HEK293 (cell line): ENCODE measurements around the gene TMPRSS7.
A peak's percentile ranks its signal among the peaks of the same experiment; 100 is the strongest.

Experiments
- CTCF ChIA-PET: fragments of 350-600 bp; formaldehyde crosslinking; extraction: SDS; loops from one replicate; lab custom pipeline; 2021; ENCODE audit warnings: antibody characterized with exemption; lab: Yijun Ruan, JAX
- POLR2A ChIA-PET: fragments of 300-600 bp; formaldehyde crosslinking; extraction: SDS; loops from one replicate; lab custom pipeline; 2020; ENCODE audit warnings: antibody characterized with exemption, inconsistent platforms; lab: Yijun Ruan, JAX
- H3K27ac ChIP-seq: fragments of 200-500 bp; sonication (Bioruptor generic); 2 replicates; pipeline ENCODE4 v1.5.1; 2014; ENCODE audit warnings: low read depth, low read length, control low read depth, inconsistent platforms; ENCODE audit errors: extremely low read depth
- H3K36me3 ChIP-seq, 2 experiments: fragments of 200-500 bp in 1 of 2; sonication (Bioruptor generic) in 1 of 2; 1 replicate in 1 of 2; 2 replicates in 1 of 2; pipeline ENCODE4 v1.5.1; 2014 to 2017; ENCODE audit warnings: inconsistent platforms in 2 of 2, low read length in 2 of 2; ENCODE audit not compliant: control insufficient read depth in 2 of 2, insufficient read depth in 1 of 2
- H3K4me1 ChIP-seq: fragments of 200-500 bp; sonication (Bioruptor generic); 2 replicates; pipeline ENCODE4 v1.5.1; 2014; ENCODE audit warnings: mild to moderate bottlenecking, low read length, inconsistent platforms; ENCODE audit not compliant: control insufficient read depth, insufficient read depth
- H3K4me3 ChIP-seq: 2 replicates; pipeline ENCODE4 v1.5.1; 2011; ENCODE audit warnings: low read depth, mild to moderate bottlenecking, control low read depth, low read length, moderate library complexity
- H3K9me3 ChIP-seq: fragments of 200-500 bp; sonication (Bioruptor generic); 2 replicates; pipeline ENCODE4 v1.5.1; 2014; ENCODE audit warnings: low read depth, low read length, inconsistent platforms; ENCODE audit not compliant: control insufficient read depth, insufficient read depth
- CTCF ChIP-seq: fragments of 450-650 bp; formaldehyde crosslinking; IDR thresholded peaks from 2 replicates; pipeline ENCODE4 v1.5.1; 2016; ENCODE audit warnings: missing biosample characterization, missing genetic modification characterization
- GLIS2 ChIP-seq: fragments of 450-650 bp; formaldehyde crosslinking; IDR thresholded peaks from 2 replicates; pipeline ENCODE4 v1.5.1; 2016; ENCODE audit warnings: missing biosample characterization, missing genetic modification characterization
- KLF10 ChIP-seq: fragments of 450-650 bp; IDR thresholded peaks from 2 replicates; pipeline ENCODE4 v1.5.1; 2018; ENCODE audit warnings: missing biosample characterization, mild to moderate bottlenecking, missing genetic modification characterization
- KLF9 ChIP-seq: fragments of 450-650 bp; formaldehyde crosslinking; IDR thresholded peaks from 2 replicates; pipeline ENCODE4 v1.5.1; 2016; ENCODE audit warnings: missing biosample characterization, missing genetic modification characterization, low read depth
- MEIS1 ChIP-seq: sonication (generic); formaldehyde crosslinking; IDR thresholded peaks from 2 replicates; pipeline ENCODE4 v1.8.1; 2022; ENCODE audit warnings: missing genetic modification reagents, mild to moderate bottlenecking, borderline replicate concordance
- OSR2 ChIP-seq: fragments of 450-650 bp; formaldehyde crosslinking; IDR thresholded peaks from 2 replicates; pipeline ENCODE4 v1.5.1; 2016; ENCODE audit warnings: missing biosample characterization, missing genetic modification characterization
- PRDM4 ChIP-seq: fragments of 450-650 bp; formaldehyde crosslinking; IDR thresholded peaks from 2 replicates; pipeline ENCODE4 v1.5.1; 2017; ENCODE audit warnings: missing biosample characterization, missing genetic modification characterization
- SCRT2 ChIP-seq: fragments of 450-650 bp; formaldehyde crosslinking; IDR thresholded peaks from 2 replicates; pipeline ENCODE4 v1.5.1; 2016; ENCODE audit warnings: missing biosample characterization, missing genetic modification characterization
- ZBTB26 ChIP-seq: fragments of 450-650 bp; formaldehyde crosslinking; optimal IDR thresholded peaks from 2 replicates; pipeline ENCODE3; 2016; ENCODE audit warnings: missing biosample characterization, mild to moderate bottlenecking, missing genetic modification characterization
- ZNF10 ChIP-seq: fragments of 450-650 bp; formaldehyde crosslinking; IDR thresholded peaks from 2 replicates; pipeline ENCODE4 v1.5.1; 2017; ENCODE audit warnings: missing biosample characterization, missing genetic modification characterization
- ZNF175 ChIP-seq: fragments of 450-650 bp; formaldehyde crosslinking; IDR thresholded peaks from 2 replicates; pipeline ENCODE4 v1.5.1; 2016; ENCODE audit warnings: missing biosample characterization, missing genetic modification characterization
- ZNF221 ChIP-seq: fragments of 450-650 bp; formaldehyde crosslinking; IDR thresholded peaks from 2 replicates; pipeline ENCODE4 v1.5.1; 2017; ENCODE audit warnings: missing biosample characterization, missing genetic modification characterization, borderline replicate concordance
- ZNF274 ChIP-seq, 2 experiments: fragments of 200-500 bp in 1 of 2; fragments of 450-650 bp in 1 of 2; sonication (Bioruptor generic) in 1 of 2; formaldehyde crosslinking in 1 of 2; IDR thresholded peaks; 2 replicates each; pipeline versions ENCODE4 v1.5.1 to v1.6.1; 2014 to 2016; ENCODE audit warnings: borderline replicate concordance in 1 of 2, inconsistent platforms in 1 of 2, low read length in 1 of 2, missing biosample characterization in 1 of 2, missing genetic modification characterization in 1 of 2
- ZNF37A ChIP-seq: fragments of 450-650 bp; IDR thresholded peaks from 2 replicates; pipeline ENCODE4 v1.5.1; 2018; ENCODE audit warnings: missing biosample characterization, missing genetic modification characterization
- ZNF621 ChIP-seq: fragments of 450-650 bp; formaldehyde crosslinking; IDR thresholded peaks from 2 replicates; pipeline ENCODE4 v1.5.1; 2017; ENCODE audit warnings: missing biosample characterization, missing genetic modification characterization
- ZNF654 ChIP-seq: fragments of 450-650 bp; formaldehyde crosslinking; IDR thresholded peaks from 2 replicates; pipeline ENCODE4 v1.5.1; 2016; ENCODE audit warnings: low read depth, missing biosample characterization, missing genetic modification characterization
- ZNF658 ChIP-seq: fragments of 450-650 bp; formaldehyde crosslinking; IDR thresholded peaks from 2 replicates; pipeline ENCODE4; 2016; ENCODE audit warnings: missing biosample characterization, missing genetic modification characterization
- ZNF664 ChIP-seq: fragments of 450-650 bp; formaldehyde crosslinking; IDR thresholded peaks from 2 replicates; pipeline ENCODE4 v1.5.1; 2016; ENCODE audit warnings: missing biosample characterization, missing genetic modification characterization
- ZNF768 ChIP-seq: fragments of 450-650 bp; formaldehyde crosslinking; IDR thresholded peaks from 2 replicates; pipeline ENCODE4 v1.5.1; 2018; ENCODE audit warnings: missing biosample characterization, mild to moderate bottlenecking, missing genetic modification characterization
- ZNF776 ChIP-seq: fragments of 450-650 bp; formaldehyde crosslinking; IDR thresholded peaks from 2 replicates; pipeline ENCODE4 v1.5.0; 2017; ENCODE audit warnings: missing biosample characterization, missing genetic modification characterization, borderline replicate concordance
- ZNF785 ChIP-seq: fragments of 450-650 bp; formaldehyde crosslinking; IDR thresholded peaks from 2 replicates; pipeline ENCODE4 v1.5.1; 2016; ENCODE audit warnings: missing biosample characterization, missing genetic modification characterization
- ZSCAN30 ChIP-seq: fragments of 450-650 bp; IDR thresholded peaks from 2 replicates; pipeline ENCODE4 v1.5.1; 2018; ENCODE audit warnings: missing biosample characterization, mild to moderate bottlenecking, missing genetic modification characterization, moderate library complexity

The TMPRSS7 gene

GRCh38 chr3:112111785-112112402, 77.4 kb downstream of the TMPRSS7 start:
- TF ChIP-seq ZNF175 (tag by site-specific recombination), result no peak
- TF ChIP-seq ZNF10 (tag by site-specific recombination), result peak; percentile 9; the same call in 1 of the 2 replicates
- no peak for TF ChIP-seq ZNF785 (tag by site-specific recombination)
- TF ChIP-seq ZNF776, result no peak
- TF ChIP-seq KLF10 (tag by site-specific recombination), result no peak
- peak; percentile 48; the same call in 1 of the 2 replicates for TF ChIP-seq PRDM4 (tag by site-specific recombination)
- TF ChIP-seq ZNF274 (IDR thresholded peaks at IDR 0.05; ENCODE audit: low read length), result no peak
- no peak for TF ChIP-seq ZNF274 (tag by site-specific recombination; IDR thresholded peaks at IDR 0.05; ENCODE audit: borderline replicate concordance)
- TF ChIP-seq GLIS2 (tag by site-specific recombination), result no peak
- TF ChIP-seq ZNF621 (tag by site-specific recombination), result no peak
- TF ChIP-seq SCRT2 (tag by site-specific recombination), result no peak
- TF ChIP-seq ZBTB26 (tag by site-specific recombination), result no peak
- TF ChIP-seq ZNF664, result no peak
- peak; percentile 84 for TF ChIP-seq ZNF654
- no peak for TF ChIP-seq ZNF768 (tag by site-specific recombination)
- no peak for TF ChIP-seq OSR2 (tag by site-specific recombination)
- peak; percentile 57; the same call in 1 of the 2 replicates for TF ChIP-seq CTCF
- TF ChIP-seq KLF9 (tag by site-specific recombination), result no peak
- TF ChIP-seq MEIS1 (CRISPR knock-in tag), result no peak
- no peak for TF ChIP-seq ZNF221
- no peak for TF ChIP-seq ZSCAN30
- TF ChIP-seq ZNF37A (tag by site-specific recombination), result no peak
- no peak for TF ChIP-seq ZNF658 (tag by site-specific recombination)
- Histone ChIP-seq H3K9me3 (no peaks in the 10 kb centered on the region), H3K4me3 (no peak overlapping the region), H3K4me1 (no peaks in the 10 kb centered on the region), H3K36me3 (peaks cover 0 to 49% of the 10 kb centered on the region in 2 experiments; a peak in 2 of 3 replicates), H3K27ac (no peak overlapping the region)
- CTCF ChIA-PET, result interaction anchor here (0.5 to 2.3 kb wide), 30 partner anchors 9 to 408 kb away, joined by 3 to 10 read pairs (median 4); partner anchors contain the start of gene SLC9C1
- POLR2A ChIA-PET, result no interaction called here
